GM12891 (cell line): ENCODE measurements around the gene EVC2.

Experiments
- DNase-seq: peaks from one replicate; pipeline ENCODE4 v3.0.0; 2011; ENCODE audit warnings: low spot score; ENCODE audit not compliant: insufficient read length
- FAIRE-seq: peaks from 2 replicates; lab custom pipeline; 2011; peaks lifted over from hg19 to GRCh38; lab: Jason Lieb, UNC
- PAX5 ChIP-seq: IDR thresholded peaks from 2 replicates; pipeline ENCODE4 v1.6.1; 2011; ENCODE audit warnings: low read length, moderate library complexity, mild to moderate bottlenecking; ENCODE audit not compliant: insufficient read depth, severe bottlenecking
- POLR2A ChIP-seq: IDR thresholded peaks from 2 replicates; pipeline ENCODE4 v1.6.1; 2011; ENCODE audit warnings: low read depth, low read length, control low read depth
- POLR2AphosphoS5 ChIP-seq: IDR thresholded peaks from 2 replicates; pipeline ENCODE4 v1.6.1; 2011; ENCODE audit warnings: low read depth, low read length, control low read depth
- POU2F2 ChIP-seq: IDR thresholded peaks from 2 replicates; pipeline ENCODE4 v1.6.1; 2011; ENCODE audit warnings: low read depth, mild to moderate bottlenecking, control low read depth, low read length, moderate library complexity
- SPI1 ChIP-seq: IDR thresholded peaks from 2 replicates; pipeline ENCODE4 v1.6.1; 2011; ENCODE audit warnings: low read depth, low read length, control low read depth
- TAF1 ChIP-seq: IDR thresholded peaks from 2 replicates; pipeline ENCODE4 v1.6.1; 2011; ENCODE audit warnings: low read depth, low read length, control low read depth

Gene EVC2

GRCh38 chr4:5721923-5722322 lies 13.6 kb upstream of the EVC2 start:
- TF ChIP-seq TAF1, result no peak
- DNase-seq (no peak), FAIRE-seq (no peak)

- FAIRE-seq, result no peak
- TF ChIP-seq POLR2A (no peak), POLR2AphosphoS5 (no peak), POU2F2 (no peak), SPI1 (no peak), TAF1 (no peak), PAX5 (no peak)
Observed at GRCh38 chr4:5720980-5721379, 12.6 kb upstream of the EVC2 start.

GRCh38 chr4:5720157-5720850 lies 11.9 kb upstream of the EVC2 start:
- DNase-seq (no peak), FAIRE-seq (no peak)
- TF ChIP-seq TAF1 (no peak), SPI1 (no peak), PAX5 (no peak), POLR2AphosphoS5 (no peak), POU2F2 (no peak), POLR2A (no peak)

More at GRCh38 chr4:5720980-5721379, 12.6 kb upstream of the EVC2 start:
- no peak for DNase-seq

- TF ChIP-seq POLR2AphosphoS5 (no peak), POU2F2 (0 out of 2 replicates have a peak, but pooled peaks have one; percentile 17)
- no peak for FAIRE-seq
- no peak for DNase-seq
Observed at GRCh38 chr4:5719350-5720055, 11.1 kb upstream of the EVC2 start.

- no peak for TF ChIP-seq PAX5
- FAIRE-seq (no peak), DNase-seq (no peak)
Observed at GRCh38 chr4:5718411-5718810, 10.1 kb upstream of the EVC2 start.

GRCh38 chr4:5717449-5718158 lies 9.2 kb upstream of the EVC2 start:
- TF ChIP-seq SPI1 (no peak), PAX5 (no peak), POLR2AphosphoS5 (no peak), POU2F2 (no peak), POLR2A (no peak), TAF1 (no peak)
- FAIRE-seq (no peak), DNase-seq (no peak)

- FAIRE-seq (no peak), DNase-seq (no peak)
- TF ChIP-seq POU2F2 (no peak), PAX5 (no peak), TAF1 (no peak), POLR2AphosphoS5 (no peak), SPI1 (no peak), POLR2A (no peak)
Observed at GRCh38 chr4:5716391-5716790, 8.0 kb upstream of the EVC2 start.

GRCh38 chr4:5715357-5715756 lies 7.0 kb upstream of the EVC2 start:
- FAIRE-seq, result no peak
- DNase-seq, result no peak
- TF ChIP-seq POU2F2 (no peak), POLR2AphosphoS5 (no peak), SPI1 (no peak), TAF1 (no peak), PAX5 (no peak), POLR2A (no peak)

GRCh38 chr4:5713861-5714260 lies 5.5 kb upstream of the EVC2 start:
- DNase-seq (no peak), FAIRE-seq (no peak)
- TF ChIP-seq SPI1 (no peak), PAX5 (no peak), POLR2AphosphoS5 (no peak), POU2F2 (no peak), POLR2A (no peak), TAF1 (no peak)
